Lung (tissue), 12 donors: ENCODE data around the gene GNPTG. TPM values are rescaled to one million over a fixed set of nuclear protein-coding genes. Genes with fewer than 3 reads are reported as not detected.

ENCODE experiments used
- ATAC-seq: fragments of 200-7000 bp; cut with Tn5 transposase; one replicate; pipeline ENCODE4 v1.9.1; 2020; ENCODE audit warnings: moderate number of reproducible peaks; ENCODE audit not compliant: insufficient read depth, low FRiP score
- DNase-seq, 3 donors: peaks; one replicate each; pipeline ENCODE4 v3.0.0-alpha.2; 2013 to 2017
- H3K27ac ChIP-seq, 2 donors: one replicate each; pipeline ENCODE4 v1.5.1; 2013; ENCODE audit warnings: mild to moderate bottlenecking in 2 of 2, moderate library complexity in 2 of 2, control low read depth in 1 of 2, inconsistent platforms in 1 of 2, low read depth in 1 of 2, low read length in 1 of 2
- H3K27me3 ChIP-seq, 3 donors: one replicate each; pipeline ENCODE4 v1.5.1; 2013; ENCODE audit warnings: low read length in 2 of 3; ENCODE audit not compliant: control insufficient read depth in 3 of 3, insufficient read depth in 3 of 3
- H3K36me3 ChIP-seq, 4 donors: one replicate each; pipeline ENCODE4 v1.5.1; 2013; ENCODE audit warnings: low read length in 4 of 4, mild to moderate bottlenecking in 1 of 4, moderate library complexity in 1 of 4; ENCODE audit not compliant: control insufficient read depth in 4 of 4, insufficient read depth in 4 of 4
- H3K4me1 ChIP-seq, 5 donors: one replicate each; pipeline ENCODE4 v1.5.1; 2013; ENCODE audit warnings: low read length in 5 of 5, mild to moderate bottlenecking in 2 of 5, moderate library complexity in 1 of 5; ENCODE audit not compliant: control insufficient read depth in 5 of 5, insufficient read depth in 5 of 5
- H3K4me3 ChIP-seq: one replicate; pipeline ENCODE4 v1.5.1; 2013; ENCODE audit warnings: mild to moderate bottlenecking, control low read depth, moderate library complexity
- H3K9ac ChIP-seq, 2 donors: one replicate each; pipeline ENCODE4 v1.5.1; 2013; ENCODE audit warnings: low read length in 2 of 2, control low read depth in 1 of 2; ENCODE audit not compliant: insufficient read depth in 1 of 2
- H3K9me3 ChIP-seq, 4 donors: one replicate each; pipeline ENCODE4 v1.5.1; 2013; ENCODE audit warnings: low read length in 3 of 4, mild to moderate bottlenecking in 1 of 4, moderate library complexity in 1 of 4; ENCODE audit not compliant: control insufficient read depth in 4 of 4, insufficient read depth in 3 of 4
- CTCF ChIP-seq: IDR thresholded peaks from 2 replicates; pipeline ENCODE4 v1.5.1; 2012; ENCODE audit warnings: mild to moderate bottlenecking; ENCODE audit errors: control extremely low read depth, extremely low read depth
- WGBS, 2 donors: extraction: QIAGEN DNeasy Blood & Tissue Kit; methylation state at CpG; one replicate each; pipeline ENCODE4 v1.1.7; 2013; 5-methylcytosine and 5-hydroxymethylcytosine counted together
- polyA plus RNA-seq, 2 donors: library from polyadenylated mRNA; stranded (reverse); fragments of 200-250 nt; gene quantifications; one replicate each; pipeline ENCODE4 v1.2.1, GENCODE V29; 2013
- total RNA-seq, 2 donors: library from RNA; depleted of rRNA in 1 of 2; stranded (reverse); fragments of >200 nt in 1 of 2; gene quantifications; one replicate each; pipeline ENCODE4 v1.2.1, GENCODE V29; 2014 to 2021
- donor health status: control.
- donor health status: control.
- donor health status: Bipolar disorder and iron deficiency.
- donor health status: healthy.
- donor health status: DM: yes; HTN: yes; CAD: no.

GNPTG gene
- total and polyA plus RNA-seq, 4 donors: 34.8 to 92.7 (median 77.8) TPM

GRCh38 chr16:1320097-1320496 lies 31.6 kb upstream of the GNPTG start:
- Histone ChIP-seq H3K4me1 (no peaks in the 10 kb centered on the region), H3K9me3 (peaks cover 0 to 4% (median 0%) of the 10 kb centered on the region in 4 donors), H3K27me3 (no peaks in the 10 kb centered on the region), H3K4me3 (no peak overlapping the region), H3K27ac (no peak overlapping the region), H3K36me3 (peaks cover 31 to 81% (median 50%) of the 10 kb centered on the region in 4 donors), H3K9ac (no peak overlapping the region)
- no peak for TF ChIP-seq CTCF
- 85 to 87% methylated on average over 12 of the region's 12 CpGs for WGBS, 2 donors
- DNase-seq (no peak), ATAC-seq (no peak)

GRCh38 chr16:1320658-1321240 lies 31.0 kb upstream of the GNPTG start:
- 84 to 90% methylated on average over 19 to 22 of the region's 22 CpGs for WGBS, 2 donors
- Histone ChIP-seq H3K4me3 (no peak overlapping the region), H3K27me3 (no peaks in the 10 kb centered on the region), H3K9me3 (peaks cover 0 to 4% (median 0%) of the 10 kb centered on the region in 4 donors), H3K36me3 (peaks cover 31 to 80% (median 50%) of the 10 kb centered on the region in 4 donors), H3K4me1 (no peaks in the 10 kb centered on the region), H3K27ac (no peak overlapping the region), H3K9ac (no peak overlapping the region)
- no peak for ATAC-seq
- DNase-seq: no peak
- TF ChIP-seq CTCF: no peak

- no peak for DNase-seq
- H3K9me3 ChIP-seq: peaks cover 0 to 4% (median 0%) of the 10 kb centered on the region in 4 donors
- no peaks in the 10 kb centered on the region for H3K4me1 ChIP-seq
- H3K4me3 ChIP-seq: no peak overlapping the region
- H3K36me3 ChIP-seq: peaks cover 25 to 74% (median 38%) of the 10 kb centered on the region in 4 donors
- ATAC-seq: no peak
- H3K27ac ChIP-seq: no peak overlapping the region
- no peak overlapping the region for H3K9ac ChIP-seq
- TF ChIP-seq CTCF: no peak
- 97 to 98% methylated on average over 8 of the region's 8 CpGs for WGBS, 2 donors
- H3K27me3 ChIP-seq: no peaks in the 10 kb centered on the region
Measured at GRCh38 chr16:1322407-1322806, 29.3 kb upstream of the GNPTG start.
